Brain microvascular endothelial cell (primary cell): ENCODE data around the gene EVI5.
"Not testable (repeated sequence)": the region's sequence is repeated elsewhere in the genome, so short reads cannot be mapped to it uniquely, and the experiment has no call there.

ENCODE experiments used
- DNase-seq: peaks from one replicate; pipeline ENCODE4 v3.0.0-alpha.2; 2020
- H3K27ac ChIP-seq: fragments of 250-450 bp; sonication (Bioruptor Pico); 2 replicates; pipeline ENCODE4 v1.5.1; 2020; ENCODE audit warnings: mild to moderate bottlenecking, moderate library complexity
- H3K27me3 ChIP-seq: fragments of 250-450 bp; sonication (Bioruptor Pico); replicated peaks from 2 replicates; pipeline ENCODE4 v1.5.1; 2020; ENCODE audit warnings: mild to moderate bottlenecking
- H3K36me3 ChIP-seq: fragments of 250-450 bp; sonication (Bioruptor Pico); replicated peaks from 2 replicates; pipeline ENCODE4 v1.5.1; 2020; ENCODE audit warnings: mild to moderate bottlenecking
- H3K4me3 ChIP-seq: 2 replicates; pipeline ENCODE4 v1.5.1; 2011; ENCODE audit warnings: low read depth, mild to moderate bottlenecking, control low read depth, low read length, moderate library complexity
- in situ Hi-C: cut with HindIII; loops from 2 replicates; pipeline ENCODE4 v1.10.0; 2017; ENCODE audit warnings: low sequenced_read_pairs, low pct_ligation_motif_present
- TF ChIP-seq, protein P1 (sequence below): IDR thresholded peaks from 2 replicates; pipeline ENCODE4 v1.5.1; 2011; ENCODE audit warnings: low read depth, mild to moderate bottlenecking, moderate library complexity, low read length, control low read depth, inconsistent platforms; ENCODE audit errors: missing control alignments

The EVI5 gene

DNA sequence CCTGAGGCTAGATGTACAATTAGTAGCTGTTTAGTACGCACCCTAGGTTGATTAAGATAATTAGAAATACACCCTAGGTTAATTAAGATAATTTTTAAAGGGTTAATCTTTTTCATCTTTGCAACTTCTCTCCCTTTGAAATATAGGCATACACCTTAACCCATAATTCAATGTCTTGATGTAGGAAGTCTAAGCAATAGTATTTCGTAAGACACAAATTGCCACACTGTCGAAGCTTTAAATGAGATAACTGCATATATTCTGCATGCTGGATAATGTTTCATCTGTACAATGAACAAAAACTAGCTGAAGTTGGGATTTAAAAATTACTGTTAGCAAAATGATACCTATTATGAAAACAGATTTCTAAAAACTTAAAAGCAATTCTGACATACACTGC lies 122.9 kb downstream of the EVI5 start:
- no peak for DNase-seq
- H3K4me3 ChIP-seq, result no peak overlapping the region
- no peak overlapping the region for H3K27ac ChIP-seq
- TF ChIP-seq, protein P1, sequence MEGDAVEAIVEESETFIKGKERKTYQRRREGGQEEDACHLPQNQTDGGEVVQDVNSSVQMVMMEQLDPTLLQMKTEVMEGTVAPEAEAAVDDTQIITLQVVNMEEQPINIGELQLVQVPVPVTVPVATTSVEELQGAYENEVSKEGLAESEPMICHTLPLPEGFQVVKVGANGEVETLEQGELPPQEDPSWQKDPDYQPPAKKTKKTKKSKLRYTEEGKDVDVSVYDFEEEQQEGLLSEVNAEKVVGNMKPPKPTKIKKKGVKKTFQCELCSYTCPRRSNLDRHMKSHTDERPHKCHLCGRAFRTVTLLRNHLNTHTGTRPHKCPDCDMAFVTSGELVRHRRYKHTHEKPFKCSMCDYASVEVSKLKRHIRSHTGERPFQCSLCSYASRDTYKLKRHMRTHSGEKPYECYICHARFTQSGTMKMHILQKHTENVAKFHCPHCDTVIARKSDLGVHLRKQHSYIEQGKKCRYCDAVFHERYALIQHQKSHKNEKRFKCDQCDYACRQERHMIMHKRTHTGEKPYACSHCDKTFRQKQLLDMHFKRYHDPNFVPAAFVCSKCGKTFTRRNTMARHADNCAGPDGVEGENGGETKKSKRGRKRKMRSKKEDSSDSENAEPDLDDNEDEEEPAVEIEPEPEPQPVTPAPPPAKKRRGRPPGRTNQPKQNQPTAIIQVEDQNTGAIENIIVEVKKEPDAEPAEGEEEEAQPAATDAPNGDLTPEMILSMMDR, result no peak
- in situ Hi-C loops, result no loop called here
- H3K36me3 ChIP-seq, result peaks cover 23% of the 10 kb centered on the region
- no peaks in the 10 kb centered on the region for H3K27me3 ChIP-seq

- Histone ChIP-seq H3K27me3 (no peaks in the 10 kb centered on the region), H3K36me3 (peaks cover 17% of the 10 kb centered on the region), H3K4me3 (no peak overlapping the region), H3K27ac (no peak overlapping the region)
- TF ChIP-seq, protein P1, result no peak
- in situ Hi-C loops, result no loop called here
- DNase-seq, result no peak
These were observed 127.2 kb downstream of the EVI5 start for GRCh38 chr1:92657701-92658100.

GRCh38 chr1:92655197-92655801 lies 129.6 kb downstream of the EVI5 start:
- TF ChIP-seq, protein P1, result no peak
- DNase-seq, result no peak
- Histone ChIP-seq H3K4me3 (no peak overlapping the region), H3K27ac (no peak overlapping the region), H3K36me3 (peaks cover 11% of the 10 kb centered on the region), H3K27me3 (no peaks in the 10 kb centered on the region)
- in situ Hi-C loops, result no loop called here

DNA sequence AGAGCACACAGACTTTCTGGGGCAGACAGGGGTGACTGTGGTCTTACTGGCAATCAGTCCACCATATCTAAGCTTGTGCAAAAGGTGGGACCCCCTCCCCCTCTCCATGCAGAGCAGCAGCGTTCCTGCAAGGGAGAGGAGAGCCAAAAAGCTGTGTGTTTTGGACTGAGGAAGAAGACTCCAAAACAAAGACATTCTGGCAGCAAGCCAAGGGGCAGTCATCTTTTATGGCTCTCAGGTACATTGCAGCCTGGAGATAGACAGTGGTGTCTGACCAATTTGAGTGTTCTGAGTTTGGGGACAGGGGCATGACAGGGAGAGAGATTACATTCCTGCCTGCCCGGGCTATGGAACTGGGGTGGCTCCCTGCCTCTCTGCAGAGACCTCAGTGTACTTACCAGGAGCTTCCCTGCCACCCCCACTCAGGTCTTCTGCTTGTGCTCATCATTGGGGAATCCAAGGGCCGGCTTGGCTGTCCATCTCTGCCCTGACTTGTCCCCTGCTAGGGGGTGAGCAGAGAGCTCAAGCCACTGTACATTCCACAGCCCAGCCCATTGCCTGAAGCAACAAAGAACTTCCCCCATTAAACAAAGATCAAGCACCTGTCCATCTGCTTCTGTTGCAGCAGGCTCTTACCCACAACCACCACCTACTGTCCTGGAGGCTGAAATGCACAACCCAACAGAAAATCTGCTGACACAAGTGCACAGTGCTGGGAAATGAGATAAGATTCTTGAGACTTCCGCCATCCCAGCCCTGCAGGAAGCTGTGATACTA lies 131.1 kb downstream of the EVI5 start:
- H3K27ac ChIP-seq, result no peak overlapping the region
- in situ Hi-C loops, result no loop called here
- no peaks in the 10 kb centered on the region for H3K27me3 ChIP-seq
- TF ChIP-seq, protein P1, result no peak
- peaks cover 12% of the 10 kb centered on the region for H3K36me3 ChIP-seq
- H3K4me3 ChIP-seq, result no peak overlapping the region
- DNase-seq, result no peak

GRCh38 chr1:92640686-92641085 lies 144.2 kb downstream of the EVI5 start:
- H3K27ac ChIP-seq, H3K4me3 ChIP-seq, H3K36me3 ChIP-seq, in situ Hi-C loops, DNase-seq, H3K27me3 ChIP-seq: not testable (repeated sequence)

- H3K27ac ChIP-seq, result no peak overlapping the region
- no peak for DNase-seq
These were observed 146.4 kb downstream of the EVI5 start for GRCh38 chr1:92638498-92638897.

DNA sequence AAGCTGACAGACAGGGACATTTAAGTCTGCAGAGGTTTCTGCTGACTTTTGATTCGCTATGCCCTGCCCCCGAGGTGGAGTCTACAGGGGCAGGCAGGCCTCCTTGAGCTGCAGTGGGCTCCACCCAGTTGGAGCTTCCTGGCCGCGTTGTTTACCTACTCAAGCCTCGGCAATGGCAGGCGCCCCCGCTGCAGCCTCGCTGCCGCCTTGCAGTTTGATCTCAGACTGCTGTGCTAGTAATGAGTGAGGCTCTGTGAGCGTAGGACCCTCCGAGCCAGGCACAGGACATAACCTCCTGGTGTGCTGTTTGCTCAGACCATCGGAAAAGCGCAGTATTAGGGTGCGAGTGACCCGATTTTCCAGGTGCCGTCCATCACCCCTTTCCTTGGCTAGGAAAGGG lies 149.7 kb downstream of the EVI5 start:
- DNase-seq, H3K27ac ChIP-seq, in situ Hi-C loops, H3K27me3 ChIP-seq, H3K4me3 ChIP-seq: not testable (repeated sequence)
- peaks cover 24% of the 10 kb centered on the region for H3K36me3 ChIP-seq

More at GRCh38 chr1:92638498-92638897, 146.4 kb downstream of the EVI5 start:
- TF ChIP-seq, protein P1, result no peak
- peaks cover 26% of the 10 kb centered on the region for H3K36me3 ChIP-seq
- no peaks in the 10 kb centered on the region for H3K27me3 ChIP-seq
- H3K4me3 ChIP-seq, result no peak overlapping the region
- in situ Hi-C loops, result no loop called here
